Adrenal gland (tissue), 19 donors: ENCODE data around the gene CXCL11. TPM values are rescaled to one million over a fixed set of nuclear protein-coding genes. Genes with fewer than 3 reads are reported as not detected.

Source experiments
- DNase-seq, 7 donors: peaks; one replicate each; pipeline ENCODE4 v3.0.0-alpha.2; 2019 to 2020
- H3K27ac ChIP-seq, 5 donors: fragments of 200-600 bp; sonication (generic) in 4 of 5; 1 replicate in 3 of 5; 2 replicates in 2 of 5; pipeline versions ENCODE4 v1.5.1 to v1.8.0; 2016 to 2020; ENCODE audit warnings: mild to moderate bottlenecking in 1 of 5
- H3K27me3 ChIP-seq: fragments of 200-600 bp; 2 replicates; pipeline ENCODE4 v1.8.0; 2021
- H3K36me3 ChIP-seq, 2 donors: fragments of 200-600 bp; replicated peaks in 1 of 2; 1 replicate in 1 of 2; 2 replicates in 1 of 2; pipeline versions ENCODE4 v1.5.1 to v1.8.0; 2018 to 2022
- H3K4me1 ChIP-seq, 2 donors: fragments of 200-600 bp; replicated peaks in 1 of 2; 1 replicate in 1 of 2; 2 replicates in 1 of 2; pipeline versions ENCODE4 v1.5.1 to v1.8.0; 2018 to 2021
- H3K4me3 ChIP-seq, 4 donors: fragments of 200-600 bp; sonication (generic) in 3 of 4; one replicate each; pipeline ENCODE4 v1.5.1; 2016 to 2018
- H3K9me3 ChIP-seq, 3 donors: fragments of 200-600 bp; sonication (generic) in 1 of 3; replicated peaks in 1 of 3; 1 replicate in 2 of 3; 2 replicates in 1 of 3; pipeline versions ENCODE4 v1.5.1 to v1.8.0; 2016 to 2021
- POLR2A ChIP-seq, 2 donors: fragments of 450-650 bp; IDR thresholded peaks; one replicate each; pipeline ENCODE4 v1.6.1; 2017; ENCODE audit warnings: antibody characterized with exemption in 2 of 2, mild to moderate bottlenecking in 2 of 2, moderate library complexity in 1 of 2
- WGBS, 4 donors: extraction: QIAGEN DNeasy Blood & Tissue Kit in 2 of 4; methylation state at CpG; one replicate each; pipeline versions ENCODE4 v1.1.5 to v1.1.7; 2013 to 2017; 5-methylcytosine and 5-hydroxymethylcytosine counted together
- intact Hi-C, 2 donors: fragments of 100-400 bp; cut with DNase I; formaldehyde crosslinking; loops; one replicate each; pipeline versions ENCODE4 v1.14.1 to v1.15.0; 2022 to 2023
- long read RNA-seq, 10 donors: library from polyadenylated mRNA in 3 of 10; unstranded in 2 of 10; stranded (forward) in 1 of 10; transcript quantifications; one replicate each; pipeline ENCODE4 v2.0.0 and lab custom pipeline, GENCODE V29; 2021 to 2026
- polyA plus RNA-seq, 3 donors: library from polyadenylated mRNA; stranded (reverse); fragments of 200-250 nt in 2 of 3; fragments of 350-450 nt in 1 of 3; fragmentation: Illumina TruSeq in 1 of 3; extraction: RNeasy Lipid Tissue Mini Kit (QIAGEN cat#74804) in 1 of 3; gene quantifications; one replicate each; pipeline ENCODE4 v1.2.3, GENCODE V29; 2013 to 2014
- total RNA-seq, 9 donors: library from RNA; depleted of rRNA in 4 of 9; stranded (reverse); fragments of >200 nt in 4 of 9; fragments of 120-200 nt in 1 of 9; fragmentation: NEBNext Ultra II Directional in 1 of 9; extraction: Animal tissue kit (Norgen Biotek cat#: 25700) in 1 of 9; gene quantifications; one replicate each; pipeline versions ENCODE4 v1.1.0 to v1.2.4, GENCODE V29; 2013 to 2023
- TF ChIP-seq, protein P1 (sequence below), 6 experiments: fragments of 450-650 bp in 4 of 6; fragments of 200-600 bp in 2 of 6; sonication (generic) in 1 of 6; IDR thresholded peaks; 1 replicate in 5 of 6; 2 replicates in 1 of 6; pipeline versions ENCODE4 v1.5.1 to v1.8.0; 2016 to 2021; ENCODE audit warnings: antibody characterized with exemption in 6 of 6, mild to moderate bottlenecking in 2 of 6, moderate library complexity in 1 of 6
- donor health status: healthy with polysubstance abuse.
- donor health status: Bipolar disorder and iron deficiency.
- donor health status: DM: yes; HTN: yes; CAD: no.
- donor health status: DM: no; HTN: no; CAD: no.
- donor health status: DM: no; HTN: no; CAD: no.
- donor health status: DM: yes; HTN: yes; CAD: no.

Gene CXCL11
- total RNA-seq (under 1 TPM in 3 of 9 donors, not detected in 6; 0.11 to 0.98 (median 0.61) TPM), polyA plus RNA-seq (1 to 10 TPM in 1 of 3 donors, under 1 TPM in 2; 0.10 to 1.2 (median 0.24) TPM)
- long read RNA-seq, donor 1 = 0 reads
- long read RNA-seq, donor 2, partial matches to known transcripts = 0 of 1 reads
- long read RNA-seq, donor 2, other reads (novel, unspliced or antisense) = 0 of 1 reads
- long read RNA-seq, donor 3 = 0 reads
- long read RNA-seq, donor 4 = 0 reads
- long read RNA-seq, donor 5 = 0 reads
- long read RNA-seq, donor 6, partial matches to known transcripts = 0 of 1 reads
- long read RNA-seq, donor 6, other reads (novel, unspliced or antisense) = 0 of 1 reads
- long read RNA-seq, donor 7 = 0 reads
- long read RNA-seq, donor 8 = 0 reads
- long read RNA-seq, donor 9 = 0 reads
- long read RNA-seq, donor 10 = 0 reads

DNA sequence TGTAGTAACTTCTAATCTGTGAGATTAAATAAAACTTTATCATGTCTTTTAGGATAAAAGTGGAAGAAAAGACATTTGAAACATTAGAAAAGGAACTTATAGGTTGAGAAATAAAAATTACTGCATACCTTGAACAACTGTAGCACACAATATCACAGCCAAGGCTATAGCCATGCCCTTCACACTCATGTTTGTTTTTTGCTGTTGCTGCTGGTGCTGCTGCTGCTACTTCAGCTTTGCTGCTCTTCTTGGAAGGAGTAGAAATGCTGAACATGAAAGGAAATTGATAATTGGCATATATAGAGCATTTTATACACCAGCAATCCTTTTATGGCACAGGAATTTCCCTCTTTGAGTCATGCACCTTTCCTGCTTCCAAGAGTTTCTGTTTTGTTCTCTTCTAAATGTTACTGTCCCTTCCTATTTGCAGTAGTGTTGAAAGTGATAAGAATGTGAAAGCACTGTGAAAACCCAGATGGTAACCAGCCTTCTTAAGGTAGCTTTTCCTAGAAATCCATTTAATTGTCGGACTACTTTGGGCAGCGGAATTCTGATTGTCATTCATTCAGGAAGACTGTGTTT, at the start of gene CXCL11:
TSS of gene CXCL11 (minus strand) at position 272 of the 582 bp plus-strand sequence. CDS start at position 189, 83 bp downstream.
- Histone ChIP-seq H3K4me1 (no peaks in the 10 kb centered on the region), H3K27me3 (no peaks in the 10 kb centered on the region), H3K36me3 (no peaks in the 10 kb centered on the region), H3K4me3 (no peak within 1 kb of the TSS), H3K9me3 (no peaks in the 10 kb centered on the region), H3K27ac (no peak within 1 kb of the TSS)
- intact Hi-C loops = no loop called here
- 73 to 84% (median 76%) methylated on average over 2 of the region's 2 CpGs for WGBS, 4 donors
- no peak for DNase-seq
- TF ChIP-seq, protein P1, sequence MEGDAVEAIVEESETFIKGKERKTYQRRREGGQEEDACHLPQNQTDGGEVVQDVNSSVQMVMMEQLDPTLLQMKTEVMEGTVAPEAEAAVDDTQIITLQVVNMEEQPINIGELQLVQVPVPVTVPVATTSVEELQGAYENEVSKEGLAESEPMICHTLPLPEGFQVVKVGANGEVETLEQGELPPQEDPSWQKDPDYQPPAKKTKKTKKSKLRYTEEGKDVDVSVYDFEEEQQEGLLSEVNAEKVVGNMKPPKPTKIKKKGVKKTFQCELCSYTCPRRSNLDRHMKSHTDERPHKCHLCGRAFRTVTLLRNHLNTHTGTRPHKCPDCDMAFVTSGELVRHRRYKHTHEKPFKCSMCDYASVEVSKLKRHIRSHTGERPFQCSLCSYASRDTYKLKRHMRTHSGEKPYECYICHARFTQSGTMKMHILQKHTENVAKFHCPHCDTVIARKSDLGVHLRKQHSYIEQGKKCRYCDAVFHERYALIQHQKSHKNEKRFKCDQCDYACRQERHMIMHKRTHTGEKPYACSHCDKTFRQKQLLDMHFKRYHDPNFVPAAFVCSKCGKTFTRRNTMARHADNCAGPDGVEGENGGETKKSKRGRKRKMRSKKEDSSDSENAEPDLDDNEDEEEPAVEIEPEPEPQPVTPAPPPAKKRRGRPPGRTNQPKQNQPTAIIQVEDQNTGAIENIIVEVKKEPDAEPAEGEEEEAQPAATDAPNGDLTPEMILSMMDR (IDR thresholded peaks at IDR 0.05) = no peak
- no peak for TF ChIP-seq POLR2A (IDR thresholded peaks at IDR 0.05)

DNA sequence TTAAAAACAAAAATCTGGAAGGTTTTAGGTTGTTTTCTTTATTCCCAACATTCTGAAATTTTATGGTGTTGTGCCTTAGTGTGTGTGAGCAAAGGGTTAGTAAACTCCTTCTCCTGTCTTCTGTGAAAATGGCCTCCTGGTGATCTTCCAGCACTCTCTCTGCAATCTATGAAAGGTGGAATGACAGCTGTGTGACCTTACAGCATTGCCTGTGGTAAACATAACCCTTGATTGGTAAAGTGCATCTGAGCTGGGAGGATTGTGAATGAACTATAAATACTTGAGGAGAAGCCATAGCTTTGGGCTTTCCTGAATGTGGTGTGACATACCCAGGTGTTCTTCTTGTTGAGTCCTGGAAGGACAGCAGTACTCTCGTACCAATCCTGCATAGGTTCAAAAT, 48.7 kb upstream of the CXCL11 start:
- TF ChIP-seq, protein P1 (IDR thresholded peaks at IDR 0.05) = no peak
- TF ChIP-seq POLR2A (IDR thresholded peaks at IDR 0.05) = no peak
- 45 to 95% (median 87%) methylated on average over 1 of the region's 1 CpG for WGBS, 4 donors

DNA sequence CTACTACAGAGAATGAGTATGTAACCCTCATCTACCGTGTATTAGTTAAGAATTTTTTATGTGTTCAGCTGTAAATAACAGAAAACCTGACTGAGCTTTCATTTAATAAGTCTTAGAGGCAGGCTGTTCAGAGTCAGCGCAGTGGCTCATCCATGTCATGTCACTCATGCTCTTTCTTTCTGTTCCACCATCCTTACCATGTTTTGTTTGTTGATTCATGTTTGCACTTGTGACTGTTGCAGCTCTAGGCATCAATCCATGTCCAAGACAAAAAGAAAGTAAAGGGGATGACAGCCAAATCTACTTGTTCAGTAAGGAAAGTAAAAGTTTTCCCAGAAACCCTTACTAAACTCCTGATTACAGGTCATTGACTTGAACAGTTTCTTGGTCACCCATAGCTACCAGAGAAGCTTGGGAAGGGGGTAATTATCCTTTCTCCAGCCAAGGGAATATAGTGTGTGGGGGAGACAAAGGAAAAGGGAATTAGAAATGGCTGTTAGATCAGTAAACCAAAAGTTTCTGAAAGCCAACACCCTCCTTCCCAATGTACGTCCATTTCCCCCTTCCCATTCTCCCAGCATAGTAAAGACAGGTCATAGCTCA, 47.6 kb upstream of the CXCL11 start:
- H3K9me3 ChIP-seq = no peaks in the 10 kb centered on the region
- H3K27me3 ChIP-seq = no peaks in the 10 kb centered on the region
- TF ChIP-seq, protein P1 (IDR thresholded peaks at IDR 0.05) = no peak
- no peak for TF ChIP-seq POLR2A (IDR thresholded peaks at IDR 0.05)
- no peak overlapping the region for H3K27ac ChIP-seq
- intact Hi-C loops = no loop called here
- H3K4me1 ChIP-seq = peaks cover 0 to 4% of the 10 kb centered on the region in 2 donors
- 79 to 89% (median 82%) methylated on average over 3 of the region's 3 CpGs for WGBS, 4 donors
- DNase-seq = no peak
- no peak overlapping the region for H3K4me3 ChIP-seq
- no peaks in the 10 kb centered on the region for H3K36me3 ChIP-seq

More for the DNA sequence above, 48.7 kb upstream of the CXCL11 start:
- H3K4me1 ChIP-seq = peaks cover 0 to 4% of the 10 kb centered on the region in 2 donors
- no peak for DNase-seq
- H3K27ac ChIP-seq = no peak overlapping the region
- no peaks in the 10 kb centered on the region for H3K36me3 ChIP-seq
- H3K27me3 ChIP-seq = no peaks in the 10 kb centered on the region
- no peak overlapping the region for H3K4me3 ChIP-seq
- H3K9me3 ChIP-seq = no peaks in the 10 kb centered on the region
- intact Hi-C loops = no loop called here

DNA sequence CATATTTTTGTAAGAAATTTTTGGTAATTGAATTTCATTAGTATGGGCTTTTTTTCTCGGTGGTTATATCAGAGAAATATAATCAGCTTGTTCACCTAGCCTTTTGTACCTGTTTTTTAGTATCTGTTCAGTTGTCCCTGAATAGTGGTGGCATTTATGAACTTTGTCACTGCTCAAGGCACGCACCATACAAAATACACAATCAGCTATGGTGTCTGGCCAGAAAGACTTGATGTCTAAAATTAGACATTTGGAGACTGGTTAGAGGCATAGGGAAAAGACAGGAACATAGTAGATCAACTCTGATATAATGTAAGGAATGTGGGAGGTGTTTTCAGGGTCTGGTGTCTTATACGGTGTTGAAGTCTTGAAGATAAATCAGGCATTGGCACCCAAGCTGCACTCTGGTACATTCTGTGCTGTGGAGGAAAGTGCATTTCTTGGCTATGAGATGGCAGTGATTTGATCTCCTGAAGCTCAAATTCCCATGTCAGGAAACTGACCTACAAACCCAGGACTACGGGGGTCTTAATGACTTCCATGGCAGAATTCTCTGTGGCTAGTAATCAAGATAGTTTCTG, 42.3 kb upstream of the CXCL11 start:
- Histone ChIP-seq H3K4me3 (no peak overlapping the region), H3K4me1 (no peaks in the 10 kb centered on the region), H3K36me3 (no peaks in the 10 kb centered on the region), H3K27me3 (no peaks in the 10 kb centered on the region), H3K27ac (no peak overlapping the region), H3K9me3 (no peaks in the 10 kb centered on the region)
- TF ChIP-seq POLR2A (IDR thresholded peaks at IDR 0.05) = no peak
- TF ChIP-seq, protein P1 (IDR thresholded peaks at IDR 0.05) = no peak
- 59 to 64% (median 62%) methylated on average over 4 of the region's 4 CpGs for WGBS, 4 donors
- intact Hi-C loops = no loop called here
- DNase-seq = no peak
